Embryonic facial prominence (tissue), 1 donor: Measurements from ENCODE around the gene SELPLG.

Source experiments
- DNase-seq: peaks from one replicate; pipeline ENCODE4 v3.0.0-alpha.2; 2016; ENCODE audit errors: extremely low spot score

SELPLG gene

GRCh38 chr12:108572166-108572790, 61.4 kb downstream of the SELPLG start:
- DNase-seq: no peak
